Upper lobe of left lung (tissue), 6 donors: ENCODE measurements around the gene TCERG1L. TPM values are rescaled to one million over a fixed set of nuclear protein-coding genes. Genes with fewer than 3 reads are reported as not detected.

Experiments
- ATAC-seq, 2 donors: fragments of 200-7000 bp; cut with Tn5 transposase; one replicate each; pipeline ENCODE4 v1.9.1; 2022; ENCODE audit warnings: mild to moderate bottlenecking in 2 of 2, moderate library complexity in 2 of 2; ENCODE audit not compliant: low FRiP score in 2 of 2
- DNase-seq, 2 donors: peaks; one replicate each; pipeline ENCODE4 v3.0.0-alpha.2; 2019 to 2020
- H3K27ac ChIP-seq, 4 donors: fragments of 200-600 bp; sonication (generic); one replicate each; pipeline ENCODE4 v1.5.1; 2016 to 2019
- H3K27me3 ChIP-seq, 4 donors: fragments of 200-600 bp; sonication (generic); one replicate each; pipeline ENCODE4 v1.5.1; 2017 to 2019
- H3K36me3 ChIP-seq, 4 donors: fragments of 200-600 bp; sonication (generic); one replicate each; pipeline ENCODE4 v1.5.1; 2016 to 2019
- H3K4me1 ChIP-seq, 4 donors: fragments of 200-600 bp; sonication (generic); one replicate each; pipeline ENCODE4 v1.5.1; 2018 to 2019
- H3K4me3 ChIP-seq, 4 donors: fragments of 200-600 bp; sonication (generic); one replicate each; pipeline ENCODE4 v1.5.1; 2017 to 2019; ENCODE audit warnings: mild to moderate bottlenecking in 2 of 4, moderate library complexity in 1 of 4
- H3K9me3 ChIP-seq, 4 donors: fragments of 200-600 bp; sonication (generic); one replicate each; pipeline ENCODE4 v1.5.1; 2018 to 2019
- CTCF ChIP-seq, 6 experiments: fragments of 450-650 bp in 4 of 6; fragments of 200-600 bp in 2 of 6; sonication (generic) in 2 of 6; IDR thresholded peaks; one replicate each; pipeline ENCODE4 v1.5.1; 2016 to 2019; ENCODE audit warnings: antibody characterized with exemption in 6 of 6
- EP300 ChIP-seq, 4 donors: sonication (generic); formaldehyde crosslinking; IDR thresholded peaks; one replicate each; pipeline ENCODE4 v1.5.1; 2017; ENCODE audit warnings: antibody characterized with exemption in 4 of 4, control low read depth in 2 of 4
- POLR2A ChIP-seq, 4 donors: fragments of 450-650 bp; IDR thresholded peaks; one replicate each; pipeline ENCODE4 v1.5.1; 2016 to 2017; ENCODE audit warnings: antibody characterized with exemption in 4 of 4, mild to moderate bottlenecking in 2 of 4
- POLR2AphosphoS5 ChIP-seq, 2 donors: sonication (generic); formaldehyde crosslinking; IDR thresholded peaks; one replicate each; pipeline ENCODE4 v1.5.1; 2017; ENCODE audit warnings: antibody characterized with exemption in 2 of 2
- WGBS, 2 donors: methylation state at CpG; one replicate each; pipeline ENCODE4 v1.1.5; 2017 to 2018; 5-methylcytosine and 5-hydroxymethylcytosine counted together
- total RNA-seq, 6 donors: library from RNA; depleted of rRNA in 4 of 6; stranded (reverse); fragments of >200 nt in 4 of 6; gene quantifications; one replicate each; pipeline versions ENCODE4 v1.1.0 to v1.2.1, GENCODE V29; 2016 to 2021
- donor health status: DM: no; HTN: no; CAD: no; lungs with moderate emphysema.
- donor health status: DM: no; HTN: yes; CAD: no; lungs with severe emphysema.

TCERG1L gene
- total RNA-seq, 6 donors from 2014 or later = 0.10 TPM; not detected in 5

DNA sequence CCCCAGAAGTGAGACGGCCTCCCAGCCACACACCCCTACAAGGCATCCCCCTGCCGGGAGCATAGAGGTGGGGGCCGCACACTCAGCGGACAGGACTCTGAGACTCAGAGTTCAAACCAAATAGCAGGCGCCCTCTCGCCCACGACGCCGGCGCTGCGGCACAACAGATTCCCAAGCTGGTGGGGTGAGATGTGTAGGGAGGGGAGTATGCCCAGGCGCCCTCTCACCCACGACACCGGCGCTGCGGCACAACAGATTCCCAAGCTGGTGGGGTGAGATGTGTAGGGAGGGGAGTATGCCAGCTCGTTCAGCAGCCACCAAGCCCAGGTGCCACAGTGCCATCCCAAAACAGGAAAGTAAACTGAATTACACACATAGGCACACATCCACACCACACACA, 64.7 kb downstream of the TCERG1L start:
- ATAC-seq (no peak), DNase-seq (peak in 1 of 2 donors; percentile 71)
- Histone ChIP-seq H3K4me3 (no peak overlapping the region), H3K4me1 (no peaks in the 10 kb centered on the region), H3K27ac (no peak overlapping the region), H3K27me3 (no peaks in the 10 kb centered on the region), H3K9me3 (no peaks in the 10 kb centered on the region), H3K36me3 (no peaks in the 10 kb centered on the region)
- 79 to 91% methylated on average over 7 to 17 of the region's 17 CpGs for WGBS, 2 donors
- no peak for TF ChIP-seq EP300 (IDR thresholded peaks at IDR 0.05)
- no peak for TF ChIP-seq POLR2AphosphoS5 (IDR thresholded peaks at IDR 0.05)
- TF ChIP-seq CTCF (IDR thresholded peaks at IDR 0.05) = no peak
- no peak for TF ChIP-seq POLR2A (IDR thresholded peaks at IDR 0.05)

- Histone ChIP-seq H3K9me3 (no peaks in the 10 kb centered on the region), H3K4me1 (no peaks in the 10 kb centered on the region), H3K4me3 (no peak overlapping the region), H3K36me3 (no peaks in the 10 kb centered on the region), H3K27me3 (no peaks in the 10 kb centered on the region), H3K27ac (no peak overlapping the region)
- no peak for DNase-seq
- WGBS, 2 donors = 27 to 74% methylated on average over 4 of the region's 4 CpGs
- TF ChIP-seq POLR2A (IDR thresholded peaks at IDR 0.05) (no peak), EP300 (IDR thresholded peaks at IDR 0.05) (no peak), POLR2AphosphoS5 (IDR thresholded peaks at IDR 0.05) (no peak), CTCF (IDR thresholded peaks at IDR 0.05) (no peak)
- no peak for ATAC-seq
These were observed 65.4 kb downstream of the TCERG1L start for GRCh38 chr10:131246089-131246488.

- Histone ChIP-seq H3K27me3 (no peaks in the 10 kb centered on the region), H3K36me3 (no peaks in the 10 kb centered on the region), H3K9me3 (no peaks in the 10 kb centered on the region), H3K4me1 (no peaks in the 10 kb centered on the region), H3K4me3 (no peak overlapping the region), H3K27ac (no peak overlapping the region)
- ATAC-seq (no peak), DNase-seq (peak in 1 of 2 donors; percentile 57)
- 74 to 77% methylated on average over 15 to 19 of the region's 22 CpGs for WGBS, 2 donors
- no peak for TF ChIP-seq POLR2A (IDR thresholded peaks at IDR 0.05)
- TF ChIP-seq CTCF (IDR thresholded peaks at IDR 0.05) = no peak
These were observed 66.0 kb downstream of the TCERG1L start for GRCh38 chr10:131245475-131246059.

GRCh38 chr10:131244836-131245235, 66.7 kb downstream of the TCERG1L start:
- H3K36me3 ChIP-seq = no peaks in the 10 kb centered on the region
- 71 to 100% methylated on average over 1 of the region's 1 CpG for WGBS, 2 donors
- no peaks in the 10 kb centered on the region for H3K4me1 ChIP-seq
- no peaks in the 10 kb centered on the region for H3K27me3 ChIP-seq
- no peak for ATAC-seq
- H3K27ac ChIP-seq = no peak overlapping the region
- H3K4me3 ChIP-seq = no peak overlapping the region
- no peak for DNase-seq
- TF ChIP-seq POLR2A (IDR thresholded peaks at IDR 0.05) (no peak), CTCF (IDR thresholded peaks at IDR 0.05) (no peak), EP300 (IDR thresholded peaks at IDR 0.05) (no peak), POLR2AphosphoS5 (IDR thresholded peaks at IDR 0.05) (no peak)
- H3K9me3 ChIP-seq = no peaks in the 10 kb centered on the region

DNA sequence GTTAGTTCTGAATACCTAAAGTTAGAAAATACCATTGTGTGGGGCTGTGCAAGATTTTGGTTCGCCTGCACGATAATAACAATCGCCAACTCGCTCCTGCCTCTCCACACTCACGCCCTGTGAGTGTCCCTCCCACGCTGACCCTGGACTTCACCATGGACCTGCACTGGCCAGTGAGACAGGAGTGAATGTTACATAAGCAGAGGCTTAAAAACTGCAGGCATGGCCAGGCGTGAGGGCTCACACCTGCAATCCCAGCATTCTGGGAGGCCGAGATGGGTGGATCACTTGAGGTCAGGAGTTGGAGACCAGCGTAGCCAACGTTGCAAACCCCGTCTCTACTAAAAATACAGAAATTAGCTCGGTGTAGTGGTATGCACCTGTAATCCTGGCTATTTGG, 68.4 kb downstream of the TCERG1L start:
- TF ChIP-seq CTCF (IDR thresholded peaks at IDR 0.05) (no peak), EP300 (IDR thresholded peaks at IDR 0.05) (no peak), POLR2AphosphoS5 (IDR thresholded peaks at IDR 0.05) (no peak), POLR2A (IDR thresholded peaks at IDR 0.05) (no peak)
- Histone ChIP-seq H3K27me3 (no peaks in the 10 kb centered on the region), H3K4me3 (no peak overlapping the region)

More for the DNA sequence above, 68.4 kb downstream of the TCERG1L start:
- ATAC-seq = no peak
- WGBS, 2 donors = 82 to 90% methylated on average over 12 of the region's 12 CpGs
- H3K36me3 ChIP-seq = no peaks in the 10 kb centered on the region
- no peak for DNase-seq
- no peaks in the 10 kb centered on the region for H3K4me1 ChIP-seq
- H3K27ac ChIP-seq = no peak overlapping the region
- H3K9me3 ChIP-seq = no peaks in the 10 kb centered on the region
